BE2C (cell line): ENCODE data around the gene LHPP.
A peak's percentile ranks its signal among the peaks of the same experiment; 100 is the strongest.

ENCODE experiments used
- DNase-seq: peaks from one replicate; pipeline ENCODE4 v3.0.0-alpha.2; 2020
- H3K27me3 ChIP-seq: fragments of 250-450 bp; sonication (Bioruptor Pico); 2 replicates; pipeline ENCODE4 v1.5.1; 2020; ENCODE audit warnings: mild to moderate bottlenecking
- H3K36me3 ChIP-seq: fragments of 250-450 bp; sonication (Bioruptor Pico); 2 replicates; pipeline ENCODE4 v1.5.1; 2020; ENCODE audit warnings: mild to moderate bottlenecking
- H3K4me1 ChIP-seq: fragments of 250-450 bp; sonication (Bioruptor Pico); 2 replicates; pipeline ENCODE4 v1.5.1; 2020
- H3K4me3 ChIP-seq: 2 replicates; pipeline ENCODE4 v1.5.1; 2011; ENCODE audit warnings: low read depth, low read length
- H3K9me3 ChIP-seq: fragments of 250-450 bp; sonication (Bioruptor Pico); 2 replicates; pipeline ENCODE4 v1.5.1; 2020
- TF ChIP-seq, protein P1 (sequence below): IDR thresholded peaks from 2 replicates; pipeline ENCODE4 v1.5.1; 2012; ENCODE audit warnings: mild to moderate bottlenecking, low read depth, low read length

The LHPP gene

DNA sequence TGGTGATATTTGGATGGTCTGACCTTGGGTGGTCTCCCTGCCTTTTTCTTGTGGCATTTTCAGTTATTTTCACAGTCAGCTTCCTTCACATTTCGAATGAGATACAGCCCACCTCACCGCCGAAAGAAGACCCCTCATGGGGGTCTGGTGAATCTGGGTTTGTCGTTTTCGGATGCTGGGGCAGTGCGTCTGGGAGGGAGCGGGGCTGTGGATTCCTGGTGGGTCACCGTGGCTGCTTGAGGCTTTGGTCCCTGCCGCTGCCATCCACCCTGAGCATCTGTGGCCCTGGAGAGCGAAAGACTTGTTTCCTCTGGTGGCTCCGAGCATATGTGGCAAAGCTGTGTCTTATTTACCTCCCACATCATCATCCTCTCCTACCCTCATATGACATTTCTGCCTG, 43.1 kb downstream of the LHPP start:
- no peaks in the 10 kb centered on the region for H3K36me3 ChIP-seq
- H3K4me1 ChIP-seq, result no peaks in the 10 kb centered on the region
- peaks cover 4% of the 10 kb centered on the region for H3K9me3 ChIP-seq
- H3K4me3 ChIP-seq, result no peak overlapping the region
- no peak for DNase-seq
- no peaks in the 10 kb centered on the region for H3K27me3 ChIP-seq
- TF ChIP-seq, protein P1, sequence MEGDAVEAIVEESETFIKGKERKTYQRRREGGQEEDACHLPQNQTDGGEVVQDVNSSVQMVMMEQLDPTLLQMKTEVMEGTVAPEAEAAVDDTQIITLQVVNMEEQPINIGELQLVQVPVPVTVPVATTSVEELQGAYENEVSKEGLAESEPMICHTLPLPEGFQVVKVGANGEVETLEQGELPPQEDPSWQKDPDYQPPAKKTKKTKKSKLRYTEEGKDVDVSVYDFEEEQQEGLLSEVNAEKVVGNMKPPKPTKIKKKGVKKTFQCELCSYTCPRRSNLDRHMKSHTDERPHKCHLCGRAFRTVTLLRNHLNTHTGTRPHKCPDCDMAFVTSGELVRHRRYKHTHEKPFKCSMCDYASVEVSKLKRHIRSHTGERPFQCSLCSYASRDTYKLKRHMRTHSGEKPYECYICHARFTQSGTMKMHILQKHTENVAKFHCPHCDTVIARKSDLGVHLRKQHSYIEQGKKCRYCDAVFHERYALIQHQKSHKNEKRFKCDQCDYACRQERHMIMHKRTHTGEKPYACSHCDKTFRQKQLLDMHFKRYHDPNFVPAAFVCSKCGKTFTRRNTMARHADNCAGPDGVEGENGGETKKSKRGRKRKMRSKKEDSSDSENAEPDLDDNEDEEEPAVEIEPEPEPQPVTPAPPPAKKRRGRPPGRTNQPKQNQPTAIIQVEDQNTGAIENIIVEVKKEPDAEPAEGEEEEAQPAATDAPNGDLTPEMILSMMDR, result no peak

DNA sequence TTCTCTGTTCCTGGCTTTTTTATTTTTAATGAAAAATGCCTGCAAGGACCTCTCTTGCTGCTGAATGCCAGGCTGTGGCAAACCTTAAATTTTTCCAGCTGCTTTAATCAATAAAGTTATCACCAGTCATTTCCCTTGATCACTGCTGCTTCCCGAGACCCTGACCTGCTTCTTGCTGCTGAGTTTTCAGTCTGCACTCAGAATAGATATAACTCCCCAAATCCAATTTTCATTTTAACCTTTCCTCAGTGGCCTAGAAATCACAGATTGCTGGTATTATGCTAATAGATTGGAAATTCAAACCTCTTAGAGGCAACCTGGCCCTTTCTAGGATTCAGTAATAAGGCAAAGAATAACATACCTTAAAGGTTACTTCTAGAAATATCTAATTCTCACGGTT, 43.7 kb downstream of the LHPP start:
- TF ChIP-seq, protein P1, result no peak

DNA sequence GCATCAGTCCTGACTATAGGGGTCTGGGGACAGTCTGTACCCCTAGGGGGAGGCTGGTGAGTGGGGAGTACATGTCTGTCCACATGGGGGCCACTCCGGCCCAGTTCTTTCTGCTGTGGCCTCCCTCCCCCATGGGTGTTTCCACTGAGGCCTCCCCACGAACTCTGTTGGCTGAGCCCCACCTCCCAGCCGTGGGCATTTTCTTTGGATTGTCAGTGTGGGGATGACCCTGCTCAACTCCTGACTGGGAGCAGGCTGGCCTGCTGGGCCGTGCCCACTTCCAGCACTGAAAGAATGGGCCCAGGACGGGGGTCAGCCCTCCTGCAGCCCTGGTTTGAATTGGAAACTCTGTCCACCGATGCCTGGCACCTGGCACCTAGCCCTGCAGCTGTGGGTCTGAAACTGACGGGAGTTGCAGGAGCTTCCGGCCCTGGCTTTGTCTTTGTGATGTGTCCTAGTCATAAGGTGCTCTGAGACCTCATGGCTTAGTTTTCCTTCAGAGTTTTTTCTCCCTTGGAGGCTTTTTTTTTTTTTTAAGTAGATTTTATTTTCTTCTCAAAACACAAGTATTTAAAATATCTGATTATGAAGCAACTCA, 46.5 kb downstream of the LHPP start:
- H3K4me1 ChIP-seq, result no peaks in the 10 kb centered on the region; the same call in 1 of the 2 replicates
- DNase-seq, result no peak
- H3K4me3 ChIP-seq, result no peak overlapping the region
- no peaks in the 10 kb centered on the region for H3K36me3 ChIP-seq
- H3K9me3 ChIP-seq, result no peaks in the 10 kb centered on the region
- no peaks in the 10 kb centered on the region for H3K27me3 ChIP-seq
- TF ChIP-seq, protein P1, result no peak

More for the DNA sequence above, 43.7 kb downstream of the LHPP start:
- no peak for DNase-seq
- Histone ChIP-seq H3K27me3 (no peaks in the 10 kb centered on the region), H3K36me3 (no peaks in the 10 kb centered on the region), H3K4me1 (no peaks in the 10 kb centered on the region; the same call in 1 of the 2 replicates), H3K9me3 (peaks cover 4% of the 10 kb centered on the region), H3K4me3 (no peak overlapping the region)

DNA sequence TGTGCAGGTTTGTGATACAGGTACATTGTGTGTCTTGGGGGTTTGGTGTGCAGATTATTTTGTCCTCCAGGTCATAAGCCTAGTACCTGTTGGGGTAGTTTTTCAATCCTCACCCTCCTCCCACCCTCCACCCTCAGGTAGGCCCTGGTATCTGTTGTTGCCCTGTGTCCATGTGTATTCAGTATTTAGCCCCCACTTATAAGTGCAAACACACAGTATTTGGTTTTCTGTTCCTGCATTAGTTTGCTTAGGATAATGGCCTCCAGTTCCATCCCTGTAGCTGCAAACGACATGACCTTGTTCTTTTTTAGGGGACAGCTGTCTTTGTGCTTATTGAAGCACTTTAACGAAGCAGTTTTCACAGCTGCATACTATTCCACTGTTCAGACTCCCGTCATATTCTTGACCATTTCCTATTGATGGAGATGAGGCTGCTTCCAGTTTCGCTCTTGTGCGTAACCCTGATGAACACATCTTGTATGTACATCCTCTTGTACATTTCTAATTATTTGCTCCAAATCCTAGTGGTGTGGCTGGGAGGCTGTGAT, 47.4 kb downstream of the LHPP start:
- Histone ChIP-seq H3K4me3 (no peak overlapping the region), H3K27me3 (no peaks in the 10 kb centered on the region), H3K36me3 (no peaks in the 10 kb centered on the region), H3K4me1 (no peaks in the 10 kb centered on the region; the same call in 1 of the 2 replicates), H3K9me3 (no peaks in the 10 kb centered on the region)
- DNase-seq, result no peak
- TF ChIP-seq, protein P1, result no peak

DNA sequence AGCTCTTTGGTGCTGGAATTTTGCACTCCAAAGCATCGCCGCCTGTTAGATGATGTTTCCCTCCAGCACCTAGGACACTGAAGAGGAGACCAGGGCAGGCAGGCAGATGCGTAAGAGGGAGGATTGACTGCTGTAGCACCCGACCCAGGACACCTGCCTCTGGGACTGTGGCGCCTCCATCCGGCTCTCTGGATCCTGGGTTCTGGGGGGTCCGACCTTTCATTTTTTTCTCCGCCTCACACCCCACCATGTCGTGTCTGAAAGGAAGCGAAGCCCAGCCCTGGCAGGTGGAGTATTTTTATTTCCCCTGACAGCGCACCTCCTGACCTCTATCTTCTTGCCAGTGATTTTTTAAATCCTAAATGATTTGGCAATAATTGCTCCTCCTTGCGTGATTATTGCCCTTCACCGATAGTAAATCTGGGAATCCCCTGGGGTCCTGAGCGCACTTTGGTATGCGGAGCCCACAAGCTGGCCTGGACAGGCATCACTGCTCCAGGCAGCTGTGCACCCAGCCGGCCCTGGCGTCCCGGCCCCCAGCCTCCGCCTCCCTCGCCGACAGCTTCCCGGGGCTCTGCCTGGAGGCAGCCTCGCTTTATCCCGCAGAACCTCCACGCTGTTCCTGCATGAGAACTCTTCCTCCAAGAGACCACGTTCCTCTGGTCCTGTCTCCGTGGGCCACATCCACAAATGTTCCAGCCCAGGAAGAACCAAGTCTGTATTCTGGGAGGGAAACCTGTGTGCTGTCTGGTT, 48.4 kb downstream of the LHPP start:
- Histone ChIP-seq H3K4me3 (peak overlapping the region; percentile 49), H3K4me1 (no peaks in the 10 kb centered on the region; the same call in 1 of the 2 replicates), H3K27me3 (no peaks in the 10 kb centered on the region), H3K36me3 (no peaks in the 10 kb centered on the region), H3K9me3 (no peaks in the 10 kb centered on the region)
- TF ChIP-seq, protein P1, result no peak
- DNase-seq, result no peak

DNA sequence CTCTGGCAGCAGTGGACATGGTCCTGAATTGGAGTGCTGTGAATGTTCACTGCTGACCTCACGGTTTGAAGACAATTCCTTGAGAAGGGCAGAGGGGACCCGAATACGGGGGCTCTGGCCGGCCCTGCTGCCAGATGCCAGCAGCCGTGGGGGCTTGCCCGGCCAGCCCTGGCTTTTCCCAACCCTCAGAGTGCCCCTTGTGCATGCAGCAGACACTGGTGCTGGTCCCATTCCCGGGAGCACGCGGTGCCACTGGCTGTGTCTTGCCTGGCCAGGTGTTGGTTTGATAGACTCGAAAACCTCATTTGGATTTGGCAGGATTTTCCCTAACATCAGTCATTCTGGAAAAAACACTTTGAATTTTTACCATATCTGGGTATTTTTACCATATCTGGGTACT, 49.1 kb downstream of the LHPP start:
- DNase-seq, result no peak
- no peaks in the 10 kb centered on the region; the same call in 1 of the 2 replicates for H3K4me1 ChIP-seq
- TF ChIP-seq, protein P1, result no peak
- H3K27me3 ChIP-seq, result no peaks in the 10 kb centered on the region
- peak overlapping the region; percentile 49; the same call in 1 of the 2 replicates for H3K4me3 ChIP-seq
- no peaks in the 10 kb centered on the region for H3K9me3 ChIP-seq
- H3K36me3 ChIP-seq, result no peaks in the 10 kb centered on the region
